HG03159 (cell line): ENCODE data around the gene P2RX3.

ENCODE experiments used
- ATAC-seq: cut with Tn5 transposase; IDR thresholded peaks from one replicate; pipeline ENCODE4 v1.9.1; 2021; ENCODE audit warnings: mild to moderate bottlenecking, moderate library complexity; ENCODE audit not compliant: unreplicated experiment

P2RX3 gene

GRCh38 chr11:57309106-57310059, 28.8 kb upstream of the P2RX3 start:
- no peak for ATAC-seq

GRCh38 chr11:57310091-57310490, 28.1 kb upstream of the P2RX3 start:
- no peak for ATAC-seq

GRCh38 chr11:57310630-57311086, 27.5 kb upstream of the P2RX3 start:
- no peak for ATAC-seq

GRCh38 chr11:57311109-57311936, 26.8 kb upstream of the P2RX3 start:
- peak; percentile 81 for ATAC-seq

- no peak for ATAC-seq
Observed at GRCh38 chr11:57312511-57313021, 25.6 kb upstream of the P2RX3 start.

GRCh38 chr11:57313071-57313787, 24.9 kb upstream of the P2RX3 start:
- ATAC-seq, result no peak

- no peak for ATAC-seq
Observed at GRCh38 chr11:57313788-57314135, 24.4 kb upstream of the P2RX3 start.

GRCh38 chr11:57314221-57314973, 23.8 kb upstream of the P2RX3 start:
- ATAC-seq, result no peak

- ATAC-seq, result no peak
Observed at GRCh38 chr11:57315491-57315890, 22.7 kb upstream of the P2RX3 start.

GRCh38 chr11:57316017-57316416, 22.1 kb upstream of the P2RX3 start:
- ATAC-seq, result no peak

- no peak for ATAC-seq
Observed at GRCh38 chr11:57318178-57318577, 20.0 kb upstream of the P2RX3 start.

GRCh38 chr11:57320067-57320718, 18.0 kb upstream of the P2RX3 start:
- ATAC-seq, result no peak

- ATAC-seq, result no peak
Observed at GRCh38 chr11:57320719-57321387, 17.3 kb upstream of the P2RX3 start.

- ATAC-seq, result no peak
Observed at GRCh38 chr11:57321388-57322255, 16.5 kb upstream of the P2RX3 start.

GRCh38 chr11:57322256-57323166, 15.6 kb upstream of the P2RX3 start:
- ATAC-seq, result no peak

GRCh38 chr11:57323167-57323854, 14.8 kb upstream of the P2RX3 start:
- ATAC-seq, result no peak

- no peak for ATAC-seq
Observed at GRCh38 chr11:57323855-57324153, 14.3 kb upstream of the P2RX3 start.
